SH-SY5Y (cell line): Measurements from ENCODE around the gene ZXDC.

Experiments
- GATA2 ChIP-seq: IDR thresholded peaks from 2 replicates; pipeline ENCODE4 v1.6.1; 2011; ENCODE audit warnings: mild to moderate bottlenecking, low read depth, low read length
- GATA3 ChIP-seq: IDR thresholded peaks from 2 replicates; pipeline ENCODE4 v1.6.1; 2011; ENCODE audit warnings: low read depth, mild to moderate bottlenecking, low read length, moderate library complexity

DNA sequence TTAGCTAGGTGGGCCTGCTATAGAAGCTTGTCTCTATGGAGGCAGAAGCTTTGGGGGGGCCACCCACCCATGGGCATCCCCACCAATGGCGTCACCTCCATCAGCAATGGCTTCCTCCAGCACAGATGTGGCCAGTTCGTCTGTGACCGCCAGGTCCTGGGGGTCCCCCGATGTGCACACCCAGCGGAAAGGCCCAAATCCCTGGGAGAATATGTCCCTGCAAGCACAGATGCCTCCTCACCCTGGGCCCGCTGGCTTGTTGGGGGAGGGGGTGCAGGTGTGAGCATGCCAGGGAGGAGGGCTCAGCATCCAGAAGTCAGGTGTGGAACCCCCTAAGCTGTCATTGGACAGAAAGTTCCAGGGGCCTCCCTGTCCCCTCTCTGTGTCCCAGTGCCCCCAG lies 22.3 kb upstream of the ZXDC start:
- TF ChIP-seq GATA3 (no peak), GATA2 (no peak)
